Thyroid gland (tissue), 4 donors: ENCODE measurements around the gene MEPCE.

Experiments
- CTCF ChIP-seq, 6 experiments: fragments of 200-600 bp in 3 of 6; fragments of 450-650 bp in 3 of 6; sonication (generic) in 3 of 6; IDR thresholded peaks; one replicate each; pipeline ENCODE4 v1.5.1; 2016 to 2019; ENCODE audit warnings: antibody characterized with exemption in 6 of 6, mild to moderate bottlenecking in 2 of 6, inconsistent platforms in 1 of 6, moderate library complexity in 1 of 6
- POLR2A ChIP-seq, 2 donors: fragments of 450-650 bp; IDR thresholded peaks; one replicate each; pipeline ENCODE4 v1.6.1; 2017; ENCODE audit warnings: antibody characterized with exemption in 2 of 2, mild to moderate bottlenecking in 2 of 2, moderate library complexity in 1 of 2

DNA sequence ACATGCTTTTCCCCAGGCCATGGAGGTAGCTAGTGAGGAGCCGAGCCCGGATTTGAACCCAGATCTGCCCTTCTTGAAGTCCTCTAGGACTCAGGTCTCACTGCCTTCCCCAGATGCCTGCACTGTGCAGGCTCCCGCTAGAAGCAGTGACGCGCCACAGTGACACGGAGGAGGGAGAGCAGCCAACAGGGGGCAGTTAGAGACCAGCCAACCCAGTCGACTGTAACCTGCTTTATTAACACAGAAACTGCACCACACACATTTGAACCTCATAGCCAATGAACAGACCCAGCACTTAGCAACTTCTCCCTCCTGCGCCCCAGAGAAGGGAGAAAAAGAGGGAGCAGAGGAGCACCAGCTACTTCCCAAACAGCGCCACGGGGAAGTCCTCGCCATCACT, 29.0 kb upstream of the MEPCE start:
- TF ChIP-seq CTCF (IDR thresholded peaks at IDR 0.05) (peak in 1 of 6 experiments; percentile 13), POLR2A (IDR thresholded peaks at IDR 0.05) (no peak)
